ENCODE data around the gene MOB3C.

Gene MOB3C

GRCh38 chr1:46603858-46604549 is 12.6 kb downstream of the MOB3C start, which contains the start of gene MKNK1:
TSS of gene MKNK1 (minus strand) at chr1:46604268. CDS start at chr1:46583327, 20,941 bp downstream.
- peak; percentile 98 for DNase-seq

GRCh38 chr1:46603481-46603857 is 13.1 kb downstream of the MOB3C start:
- DNase-seq, result no peak

DNA sequence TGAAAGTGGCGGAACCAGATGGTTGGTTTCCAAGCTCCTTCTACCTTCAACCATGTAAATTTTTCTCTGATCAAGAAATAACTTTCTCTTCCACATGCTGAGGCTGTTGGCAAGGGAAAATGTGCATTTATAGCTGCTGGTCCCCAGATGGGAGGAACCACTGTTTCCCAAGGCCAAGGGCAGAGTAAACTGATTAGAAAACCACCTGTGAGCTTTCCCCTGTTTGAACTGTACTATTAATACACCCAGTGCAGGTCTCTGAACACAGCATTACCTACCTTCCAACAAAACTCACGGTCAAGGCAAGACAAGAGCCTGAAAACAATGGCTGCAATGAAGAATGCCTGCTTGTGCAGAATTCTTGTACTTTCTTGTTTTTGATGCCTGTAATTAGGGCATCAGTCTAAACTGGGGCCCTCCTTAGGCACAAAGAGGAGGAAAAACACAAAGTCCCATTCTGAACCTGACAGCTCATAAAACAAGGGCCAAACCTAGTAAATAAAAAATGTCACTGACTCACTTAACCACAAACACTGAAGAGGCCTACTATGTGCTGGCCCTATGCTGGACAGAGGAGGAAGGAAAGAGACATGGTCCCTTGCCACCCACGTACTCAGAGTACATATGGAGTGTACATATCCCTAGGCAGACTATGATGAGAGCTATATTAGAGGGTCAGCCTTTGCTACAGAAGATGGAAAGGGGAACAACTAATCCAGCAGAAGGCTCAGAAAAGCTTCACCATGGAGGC is 15.2 kb downstream of the MOB3C start:
- no peak for DNase-seq

- DNase-seq, result no peak
Measured at GRCh38 chr1:46599059-46599970, 17.3 kb downstream of the MOB3C start.

- no peak for DNase-seq
Measured at GRCh38 chr1:46596846-46597245, 19.8 kb downstream of the MOB3C start.

DNA sequence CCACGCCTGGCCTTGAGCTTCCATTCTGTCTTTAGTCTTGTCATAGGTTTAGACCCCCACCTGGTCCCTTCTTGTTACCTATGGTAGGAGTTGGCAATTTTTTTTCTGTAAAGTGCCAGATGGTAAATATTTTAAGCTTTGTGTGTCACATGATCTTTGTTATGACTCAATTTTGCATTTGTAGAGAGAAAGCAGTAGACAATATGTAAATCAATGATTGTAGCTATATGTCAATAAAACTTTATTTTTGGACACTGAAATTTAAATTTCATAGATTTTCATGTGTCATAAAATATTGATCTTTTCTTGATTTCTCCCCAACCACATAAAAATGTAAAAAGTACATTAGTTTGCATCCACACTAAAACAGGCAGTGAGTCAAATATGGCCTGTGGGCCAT is 20.6 kb downstream of the MOB3C start:
- no peak for DNase-seq

- DNase-seq, result no peak
Measured at GRCh38 chr1:46595127-46595526, 21.5 kb downstream of the MOB3C start.

GRCh38 chr1:46594063-46594462 is 22.5 kb downstream of the MOB3C start:
- no peak for DNase-seq

DNA sequence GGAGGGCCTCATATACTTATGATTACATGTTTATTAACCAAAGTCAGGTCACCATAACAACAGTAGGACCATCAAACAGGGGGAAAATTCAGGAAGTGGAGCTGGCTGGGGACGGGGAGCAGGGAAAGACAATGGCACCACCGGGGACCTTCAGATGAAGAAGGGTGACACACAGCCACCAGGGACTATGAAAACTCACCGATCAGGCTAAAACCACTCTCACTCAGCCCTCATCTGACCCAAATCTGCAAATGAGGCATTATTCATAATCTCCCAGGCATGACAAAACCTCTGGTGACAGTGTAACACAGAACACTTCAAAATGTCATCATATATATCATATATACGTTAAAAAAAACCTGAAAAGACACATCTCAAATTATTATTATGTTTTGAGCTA is 23.8 kb downstream of the MOB3C start:
- no peak for DNase-seq

- DNase-seq, result no peak
Measured at GRCh38 chr1:46589529-46589928, 27.1 kb downstream of the MOB3C start.

GRCh38 chr1:46587069-46587468 is 29.5 kb downstream of the MOB3C start:
- no peak for DNase-seq

DNA sequence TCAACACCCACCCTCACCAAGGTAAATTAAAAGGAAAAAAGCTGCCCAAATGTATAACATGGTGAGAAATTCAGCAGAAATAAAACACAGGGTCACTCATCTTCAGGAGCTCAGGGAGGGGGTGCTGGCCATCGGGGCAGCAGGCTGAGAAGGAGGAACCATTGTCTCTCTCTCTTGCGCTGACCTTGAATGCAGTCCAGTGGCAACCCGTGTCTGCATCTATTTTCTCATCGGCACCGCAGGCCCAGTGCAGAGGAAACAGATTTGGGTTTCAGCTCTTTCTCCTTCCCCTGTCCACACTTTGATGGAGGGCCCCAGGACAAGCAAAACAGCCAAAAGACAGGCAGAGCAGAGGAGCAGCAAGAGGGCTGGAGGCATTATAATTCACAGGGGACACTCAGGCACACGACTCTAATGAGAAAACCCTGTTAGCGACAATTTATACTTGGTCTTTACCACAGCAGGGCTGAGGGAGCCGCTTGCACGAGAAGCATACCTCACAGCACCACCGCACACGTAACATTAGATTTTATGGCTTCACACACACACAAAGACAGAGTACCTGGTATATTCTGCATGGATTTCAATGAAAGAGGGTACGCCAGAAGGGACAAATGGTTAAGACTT is 31.2 kb downstream of the MOB3C start:
- no peak for DNase-seq

DNA sequence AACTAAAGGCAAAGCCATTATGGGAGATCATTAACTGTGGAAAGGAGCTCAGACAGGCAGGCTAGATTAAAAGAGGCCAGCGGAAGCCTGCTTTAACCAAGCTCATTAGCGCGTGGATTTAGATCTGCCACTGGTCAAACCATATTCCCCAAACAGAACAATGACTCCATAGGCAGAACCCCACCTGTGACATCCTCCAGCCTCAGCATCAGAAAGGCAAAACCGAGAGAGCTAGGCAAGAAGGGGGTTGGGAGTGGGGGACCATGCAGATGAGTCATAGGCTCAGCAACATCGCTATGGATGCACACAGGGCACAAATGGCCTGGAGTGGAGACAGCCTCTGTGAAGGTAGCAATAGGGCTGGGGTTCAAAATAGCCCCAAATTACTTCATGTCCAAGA is 33.1 kb downstream of the MOB3C start:
- DNase-seq, result no peak

GRCh38 chr1:46582972-46583371 is 33.6 kb downstream of the MOB3C start:
- no peak for DNase-seq

GRCh38 chr1:46581681-46582455 is 34.7 kb downstream of the MOB3C start:
- DNase-seq, result peak; percentile 6

DNA sequence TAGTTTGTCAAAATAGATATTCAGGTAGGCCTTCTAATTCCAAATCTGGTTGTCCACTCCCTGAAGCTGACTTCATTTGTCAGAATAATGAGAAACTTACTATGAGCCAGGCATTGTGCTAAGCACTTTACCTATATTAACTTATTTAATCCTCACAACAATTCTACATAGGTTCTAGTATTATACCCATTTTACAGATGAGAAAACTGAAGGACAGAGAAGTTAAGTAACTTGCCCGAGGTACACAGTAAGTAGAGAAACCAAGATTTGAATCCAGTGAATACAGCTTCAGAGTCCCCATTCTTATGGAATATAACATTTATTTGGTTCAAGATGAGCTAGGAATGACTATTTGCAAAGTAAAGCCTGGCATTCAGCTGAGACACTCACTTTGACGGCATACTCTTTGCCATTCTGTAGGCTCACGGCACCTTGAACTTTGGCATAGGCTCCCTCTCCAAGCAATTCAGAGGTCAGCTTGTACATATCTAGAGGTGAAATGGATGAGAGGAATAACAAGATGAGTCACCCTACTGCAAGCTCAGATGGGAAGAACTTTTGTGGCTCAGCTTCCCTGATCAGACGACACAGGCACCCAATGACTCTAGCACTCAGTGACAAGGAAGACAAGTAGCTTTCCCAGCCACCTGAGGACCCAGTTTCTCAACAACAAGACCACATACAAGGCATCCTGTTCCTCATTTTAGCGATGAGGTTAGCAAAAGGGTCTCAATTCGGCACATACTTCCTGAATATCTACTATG is 36.3 kb downstream of the MOB3C start:
- DNase-seq, result no peak

DNA sequence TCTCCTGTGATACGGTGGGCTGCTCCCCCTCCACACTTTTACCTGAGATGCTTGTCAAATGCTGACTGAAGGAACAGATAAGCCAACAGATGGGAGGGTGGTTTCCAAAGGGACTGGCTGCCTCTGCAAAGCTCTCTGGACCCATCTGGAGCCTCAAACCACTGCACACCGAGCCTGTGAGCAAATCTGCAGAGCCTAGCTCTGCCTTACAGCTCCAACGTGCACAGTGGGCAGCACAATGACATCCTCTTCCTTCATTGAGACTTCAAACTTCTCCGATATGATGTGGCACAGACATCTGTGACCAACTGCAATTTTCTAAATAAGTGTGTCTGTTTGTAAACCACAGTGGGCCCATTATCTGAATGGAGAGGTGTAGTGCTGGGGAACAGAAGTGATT is 38.9 kb downstream of the MOB3C start:
- DNase-seq, result no peak

DNA sequence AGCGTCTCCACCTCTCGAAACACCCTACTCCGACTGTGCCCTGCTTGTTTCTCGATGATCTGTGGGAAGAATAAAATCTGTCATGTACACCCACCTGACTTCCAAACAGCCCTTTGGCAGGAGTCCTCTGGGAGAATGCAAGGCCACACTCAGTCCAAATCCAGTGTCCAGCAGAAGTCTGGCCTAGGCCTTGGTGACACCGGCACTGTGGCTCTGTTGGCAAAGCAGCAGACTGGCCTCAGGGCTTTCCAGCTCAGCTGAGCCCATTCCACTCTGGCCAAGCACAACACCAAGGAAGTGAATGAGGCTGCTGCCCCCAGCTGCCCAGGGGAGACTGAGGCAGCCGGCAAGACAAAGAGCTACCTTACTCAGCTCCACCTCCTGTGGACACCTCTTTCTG is 40.0 kb downstream of the MOB3C start:
- DNase-seq, result no peak

DNA sequence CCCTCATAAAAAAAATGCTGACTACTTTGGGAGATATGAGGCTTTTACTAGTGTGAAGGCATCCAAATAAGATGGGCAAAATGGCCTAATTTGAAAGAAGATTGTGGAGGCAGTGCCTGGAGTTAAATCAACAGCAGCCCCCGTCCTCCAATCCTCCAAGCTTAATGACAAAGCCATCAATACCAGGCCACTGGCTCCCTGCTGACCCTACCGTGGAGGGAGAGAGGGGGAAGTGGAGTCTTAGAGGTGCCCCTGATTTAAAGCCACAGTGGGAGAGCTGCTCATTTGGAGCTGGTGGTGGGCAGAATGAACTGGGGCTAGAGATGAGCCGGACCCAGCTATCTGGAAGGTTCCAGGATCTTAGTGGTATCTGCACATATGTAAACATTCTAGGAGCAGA is 40.8 kb downstream of the MOB3C start:
- no peak for DNase-seq

DNA sequence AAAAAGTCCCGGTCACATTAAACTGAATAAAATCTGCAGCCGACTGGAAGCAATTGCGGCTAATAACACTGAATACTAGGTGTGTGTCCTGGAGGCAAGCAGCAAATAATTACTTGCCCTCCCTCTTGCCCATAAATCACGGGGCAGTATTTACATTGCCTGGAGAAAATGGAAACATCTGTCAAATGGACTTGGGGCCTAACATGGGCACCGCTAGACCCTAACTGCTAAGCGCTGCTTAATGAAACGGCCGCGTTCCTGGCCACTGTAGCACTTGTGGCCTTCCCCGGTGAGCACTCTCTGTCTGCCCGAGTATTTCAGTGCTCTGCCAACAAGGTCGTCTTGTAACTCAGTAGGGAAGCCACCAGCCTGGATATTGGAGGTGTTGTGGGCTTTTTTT is 41.3 kb downstream of the MOB3C start:
- no peak for DNase-seq

DNA sequence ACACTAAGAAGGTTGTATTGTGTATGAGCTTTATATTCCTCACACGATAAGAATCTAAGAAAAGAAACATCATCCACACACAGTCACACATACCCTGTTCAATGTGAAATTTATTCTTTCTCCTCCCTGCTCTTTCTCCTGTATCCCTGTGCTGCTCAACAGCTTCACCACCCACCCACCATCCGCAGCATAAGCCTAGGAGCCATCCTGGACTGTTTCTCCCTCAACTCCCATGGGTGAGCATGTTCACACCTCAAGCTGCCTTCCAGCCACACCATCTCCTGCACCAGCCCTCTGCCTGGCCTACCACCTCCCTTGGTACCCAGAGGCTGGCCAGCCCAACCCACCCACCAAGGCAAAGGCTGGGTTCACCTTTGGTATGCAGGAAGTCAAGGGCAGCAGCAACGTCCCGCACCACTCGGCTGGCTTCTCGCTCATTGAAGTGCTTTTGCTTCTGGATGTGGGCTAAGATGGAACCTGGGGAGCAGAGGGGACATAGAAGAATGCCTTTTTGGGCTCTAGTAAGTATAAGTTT is 44.9 kb downstream of the MOB3C start:
- DNase-seq, result no peak
